ENCODE data around the gene C2CD4A.

- TF ChIP-seq NR3C1 (IDR thresholded peaks at IDR 0.05) (no peak), USF2 (IDR thresholded peaks at IDR 0.05) (no peak), REST (IDR thresholded peaks at IDR 0.05) (no peak), CTCF (IDR thresholded peaks at IDR 0.05) (no peak), POLR2A (IDR thresholded peaks at IDR 0.05; ENCODE audit: low read length) (no peak), BHLHE40 (IDR thresholded peaks at IDR 0.05; ENCODE audit: low read depth, low read length) (no peak), ZNF302 (CRISPR knock-in tag; IDR thresholded peaks at IDR 0.05) (no peak), ESRRA (IDR thresholded peaks at IDR 0.05; ENCODE audit: borderline replicate concordance, low read length) (no peak), ATOH8 (CRISPR knock-in tag; IDR thresholded peaks at IDR 0.05; ENCODE audit: low read depth) (no peak), EP300 (IDR thresholded peaks at IDR 0.05) (no peak), EHMT2 (IDR thresholded peaks at IDR 0.05; ENCODE audit: low read depth) (no peak), RFX5 (IDR thresholded peaks at IDR 0.05) (no peak), KDM5A (IDR thresholded peaks at IDR 0.05) (no peak), TP53 (CRISPR knock-in tag; IDR thresholded peaks at IDR 0.05) (no peak)
These were observed 21.5 kb downstream of the C2CD4A start for GRCh38 chr15:62088353-62088693.
